SK-N-SH (cell line): ENCODE results near the gene IAH1. TPM values are rescaled to one million over a fixed set of nuclear protein-coding genes. Genes with fewer than 3 reads are reported as not detected.
A peak's percentile ranks its signal among the peaks of the same experiment; 100 is the strongest.

Experiments
- CTCF ChIA-PET: fragments of 300-600, 350-600 bp; formaldehyde crosslinking; extraction: SDS; loops from one replicate; lab custom pipeline; 2021; lab: Yijun Ruan, JAX
- POLR2A ChIA-PET: fragments of 350-600 bp; sonication (Branson Sonifier 250); formaldehyde crosslinking; extraction: SDS; loops from one replicate; lab custom pipeline; 2020; ENCODE audit warnings: antibody characterized with exemption, inconsistent platforms; lab: Yijun Ruan, JAX
- DNase-seq: peaks from one replicate; pipeline ENCODE4 v3.0.0; 2012
- H2AFZ ChIP-seq: fragments of 200-600 bp; sonication (generic); 2 replicates; pipeline ENCODE4 v1.8.1; 2016; ENCODE audit warnings: antibody characterized with exemption, mild to moderate bottlenecking, low read depth
- H3F3A ChIP-seq: fragments of 200-600 bp; sonication (generic); replicated peaks from 2 replicates; pipeline ENCODE3; 2016; ENCODE audit warnings: antibody characterized with exemption, mild to moderate bottlenecking; ENCODE audit not compliant: insufficient read depth
- H3K27ac ChIP-seq, 2 experiments: fragments of 200-500 bp in 1 of 2; fragments of 200-600 bp in 1 of 2; sonication (Bioruptor generic) in 1 of 2; sonication (generic), shearing (Covaris generic) in 1 of 2; 2 replicates each; pipeline versions ENCODE4 v1.5.1 to v1.6.1; 2014 to 2016; ENCODE audit warnings: low read depth in 2 of 2, inconsistent platforms in 1 of 2, low read length in 1 of 2, mild to moderate bottlenecking in 1 of 2, mixed read lengths in 1 of 2
- H3K27me3 ChIP-seq: fragments of 200-600 bp; sonication (generic), shearing (Covaris generic); 2 replicates; pipeline ENCODE4 v1.6.1; 2016; ENCODE audit warnings: mixed run types; ENCODE audit not compliant: insufficient read depth
- H3K36me3 ChIP-seq, 2 experiments: fragments of 200-500 bp in 1 of 2; fragments of 200-600 bp in 1 of 2; sonication (Bioruptor generic) in 1 of 2; sonication (generic) in 1 of 2; replicated peaks in 1 of 2; 2 replicates each; pipeline versions ENCODE3 to v1.5.1; 2014 to 2016; ENCODE audit warnings: low read length in 1 of 2, mild to moderate bottlenecking in 1 of 2; ENCODE audit not compliant: insufficient read depth in 2 of 2, control insufficient read depth in 1 of 2
- H3K4me1 ChIP-seq, 2 experiments: fragments of 200-500 bp in 1 of 2; fragments of 200-600 bp in 1 of 2; sonication (Bioruptor generic) in 1 of 2; sonication (generic), shearing (Covaris generic) in 1 of 2; 2 replicates each; pipeline versions ENCODE4 v1.5.1 to v1.6.1; 2014 to 2016; ENCODE audit warnings: low read depth in 1 of 2, low read length in 1 of 2, mixed run types in 1 of 2; ENCODE audit not compliant: insufficient read depth in 2 of 2, control insufficient read depth in 1 of 2
- H3K4me2 ChIP-seq: fragments of 200-600 bp; sonication (generic), shearing (Covaris generic); 2 replicates; pipeline ENCODE4 v1.6.1; 2017; ENCODE audit warnings: mixed run types
- H3K4me3 ChIP-seq, 2 experiments: fragments of 200-500 bp in 1 of 2; fragments of 200-600 bp in 1 of 2; sonication (Bioruptor generic) in 1 of 2; sonication (generic), shearing (Covaris generic) in 1 of 2; 2 replicates each; pipeline versions ENCODE4 v1.5.1 to v1.8.1; 2014 to 2016; ENCODE audit warnings: low read depth in 2 of 2, inconsistent platforms in 1 of 2, low read length in 1 of 2, mild to moderate bottlenecking in 1 of 2, mixed read lengths in 1 of 2, moderate library complexity in 1 of 2
- H3K79me2 ChIP-seq: fragments of 200-600 bp; sonication (generic); 2 replicates; pipeline ENCODE4 v1.8.1; 2017; ENCODE audit warnings: mild to moderate bottlenecking; ENCODE audit not compliant: insufficient read depth
- H3K9ac ChIP-seq: fragments of 200-600 bp; sonication (generic); 2 replicates; pipeline ENCODE4 v1.6.1; 2017; ENCODE audit warnings: mixed run types
- H3K9me2 ChIP-seq: fragments of 200-600 bp; sonication (generic); 2 replicates; pipeline ENCODE4 v1.6.1; 2017; ENCODE audit warnings: mixed run types
- H3K9me3 ChIP-seq: fragments of 200-600 bp; sonication (generic); 2 replicates; pipeline ENCODE4 v1.6.1; 2017; ENCODE audit warnings: mixed run types, mild to moderate bottlenecking, moderate library complexity
- H4K20me1 ChIP-seq: fragments of 200-600 bp; sonication (generic); 2 replicates; pipeline ENCODE4 v1.6.1; 2017; ENCODE audit warnings: mild to moderate bottlenecking, mixed run types; ENCODE audit not compliant: insufficient read depth
- FOSL2 ChIP-seq: IDR thresholded peaks from 2 replicates; pipeline ENCODE4 v1.4.0; 2012; ENCODE audit warnings: low read depth, mild to moderate bottlenecking, moderate library complexity, borderline replicate concordance
- FOXM1 ChIP-seq: IDR thresholded peaks from 2 replicates; pipeline ENCODE4 v1.4.0; 2012; ENCODE audit warnings: low read depth, mild to moderate bottlenecking
- MEF2A ChIP-seq: IDR thresholded peaks from 2 replicates; pipeline ENCODE4 v1.4.0; 2012; ENCODE audit warnings: low read depth, borderline replicate concordance
- NRF1 ChIP-seq: IDR thresholded peaks from 2 replicates; pipeline ENCODE4 v1.6.1; 2012; ENCODE audit warnings: low read depth, mild to moderate bottlenecking, low read length
- RAD21 ChIP-seq: IDR thresholded peaks from 2 replicates; pipeline ENCODE4 v1.6.1; 2012; ENCODE audit warnings: mild to moderate bottlenecking, low read length
- RCOR1 ChIP-seq: fragments of 150-350 bp; IDR thresholded peaks from 2 replicates; pipeline ENCODE4 v1.6.1; 2017; ENCODE audit warnings: antibody characterized with exemption, low read length
- WGBS: methylation state at CpG from one replicate; pipeline ENCODE4 v1.1.6; 2017; ENCODE audit warnings: low lambda C conversion rate; 5-methylcytosine and 5-hydroxymethylcytosine counted together
- polyA plus RNA-seq, 3 experiments: library from polyadenylated mRNA; depleted of rRNA; stranded (reverse); fragments of >200 nt; gene quantifications; 2 replicates each; pipeline ENCODE4 v1.2.3, GENCODE V29; 2012
- TF ChIP-seq, protein P1 (sequence below): fragments of 150-350 bp; IDR thresholded peaks from 2 replicates; pipeline ENCODE4 v1.6.1; 2016; ENCODE audit warnings: mild to moderate bottlenecking, low read depth, low read length
- TF ChIP-seq, protein P2 (sequence below): fragments of 150-350 bp; IDR thresholded peaks from 2 replicates; pipeline ENCODE4 v1.6.1; 2017; ENCODE audit warnings: antibody characterized with exemption, low read length, low read depth, borderline replicate concordance
- TF ChIP-seq, protein P3 (sequence below): IDR thresholded peaks from 2 replicates; pipeline ENCODE4 v1.4.0; 2012; ENCODE audit warnings: low read depth, borderline replicate concordance

The IAH1 gene
- polyA plus RNA-seq, 1 of the 3 experiments (the other 2 are of a cell fraction) = 115 TPM

DNA sequence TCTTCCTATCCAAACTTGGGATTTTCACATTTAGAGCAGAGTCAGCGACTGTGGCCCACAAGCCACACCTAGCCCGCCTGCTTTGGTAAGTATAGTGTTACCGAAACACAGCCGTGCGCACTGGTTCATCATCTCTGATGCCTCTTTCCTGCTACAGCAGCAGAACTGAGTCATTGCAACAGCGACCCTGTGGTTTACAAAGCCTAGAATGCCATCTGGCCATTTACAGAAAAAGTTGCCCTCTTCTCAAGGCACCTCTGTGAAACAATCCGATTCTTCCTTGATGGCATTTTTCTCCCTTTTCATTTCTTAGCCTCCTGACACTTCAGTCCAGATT lies 10.7 kb upstream of the IAH1 start:
- H3K4me3 ChIP-seq = no peak overlapping the region
- peaks cover 2% of the 10 kb centered on the region for H3F3A ChIP-seq
- WGBS = 81% methylated on average over 7 of the region's 7 CpGs
- ChIA-PET CTCF (interaction anchor here (1.2 kb wide), 1 partner anchor 10 kb away, joined by 4 read pairs; no protein-coding TSS in a partner anchor), POLR2A (no interaction called here)
- H3K79me2 ChIP-seq = no peaks in the 10 kb centered on the region
- no peak overlapping the region for H3K9ac ChIP-seq
- H3K4me2 ChIP-seq = no peak overlapping the region
- peaks cover 49 to 50% of the 10 kb centered on the region in 2 experiments for H3K36me3 ChIP-seq
- no peaks in the 10 kb centered on the region for H3K27me3 ChIP-seq
- H3K4me1 ChIP-seq = no peaks in the 10 kb centered on the region; a peak in 1 of 4 replicates
- TF ChIP-seq FOSL2 = peak; percentile 10; the same call in 1 of the 2 replicates
- no peak for TF ChIP-seq MEF2A
- no peak overlapping the region; a peak in 1 of 4 replicates for H3K27ac ChIP-seq
- no peak overlapping the region for H2AFZ ChIP-seq
- no peaks in the 10 kb centered on the region for H3K9me2 ChIP-seq
- no peak for DNase-seq
- H3K9me3 ChIP-seq = no peaks in the 10 kb centered on the region
- H4K20me1 ChIP-seq = no peaks in the 10 kb centered on the region

DNA sequence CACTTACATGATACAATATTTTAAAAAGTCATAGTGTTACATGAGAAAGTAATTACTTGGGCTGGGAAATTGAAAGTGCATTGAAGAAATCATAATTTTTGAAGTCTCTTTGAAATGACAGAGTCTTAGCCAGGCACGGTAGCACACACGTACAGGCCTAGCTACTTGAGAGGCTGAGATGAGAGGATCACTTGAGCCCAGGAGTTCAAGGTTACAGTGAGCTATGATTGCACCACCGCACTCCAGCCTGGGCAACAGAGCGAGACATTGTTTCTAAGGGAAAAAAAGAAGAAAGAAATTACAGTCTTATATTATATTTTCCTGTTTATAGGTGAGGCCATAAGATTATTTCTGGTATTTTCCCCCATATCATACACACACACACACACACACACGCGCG lies 9.2 kb upstream of the IAH1 start:
- POLR2A ChIA-PET = interaction anchor here (0.7 to 1.0 kb wide), 2 partner anchors 9 to 19 kb away, joined by 3 read pairs; partner anchors contain the start of gene IAH1
- Histone ChIP-seq H3K4me2 (no peak overlapping the region), H4K20me1 (no peaks in the 10 kb centered on the region), H3K9me3 (no peaks in the 10 kb centered on the region), H3K27me3 (no peaks in the 10 kb centered on the region), H2AFZ (no peak overlapping the region), H3K36me3 (peaks cover 47 to 55% of the 10 kb centered on the region in 2 experiments), H3K9me2 (no peaks in the 10 kb centered on the region), H3K4me1 (no peaks in the 10 kb centered on the region; a peak in 1 of 4 replicates), H3K27ac (no peak overlapping the region), H3K79me2 (no peaks in the 10 kb centered on the region), H3K4me3 (no peak overlapping the region), H3F3A (peaks cover 3% of the 10 kb centered on the region), H3K9ac (no peak overlapping the region)
- 90% methylated on average over 7 of the region's 7 CpGs for WGBS
- CTCF ChIA-PET = no interaction called here
- TF ChIP-seq, protein P1, sequence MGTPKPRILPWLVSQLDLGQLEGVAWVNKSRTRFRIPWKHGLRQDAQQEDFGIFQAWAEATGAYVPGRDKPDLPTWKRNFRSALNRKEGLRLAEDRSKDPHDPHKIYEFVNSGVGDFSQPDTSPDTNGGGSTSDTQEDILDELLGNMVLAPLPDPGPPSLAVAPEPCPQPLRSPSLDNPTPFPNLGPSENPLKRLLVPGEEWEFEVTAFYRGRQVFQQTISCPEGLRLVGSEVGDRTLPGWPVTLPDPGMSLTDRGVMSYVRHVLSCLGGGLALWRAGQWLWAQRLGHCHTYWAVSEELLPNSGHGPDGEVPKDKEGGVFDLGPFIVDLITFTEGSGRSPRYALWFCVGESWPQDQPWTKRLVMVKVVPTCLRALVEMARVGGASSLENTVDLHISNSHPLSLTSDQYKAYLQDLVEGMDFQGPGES = no peak
- TF ChIP-seq NRF1 = no peak
- no peak for TF ChIP-seq FOXM1
- TF ChIP-seq, protein P2, sequence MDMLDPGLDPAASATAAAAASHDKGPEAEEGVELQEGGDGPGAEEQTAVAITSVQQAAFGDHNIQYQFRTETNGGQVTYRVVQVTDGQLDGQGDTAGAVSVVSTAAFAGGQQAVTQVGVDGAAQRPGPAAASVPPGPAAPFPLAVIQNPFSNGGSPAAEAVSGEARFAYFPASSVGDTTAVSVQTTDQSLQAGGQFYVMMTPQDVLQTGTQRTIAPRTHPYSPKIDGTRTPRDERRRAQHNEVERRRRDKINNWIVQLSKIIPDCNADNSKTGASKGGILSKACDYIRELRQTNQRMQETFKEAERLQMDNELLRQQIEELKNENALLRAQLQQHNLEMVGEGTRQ = no peak
- TF ChIP-seq RAD21 = no peak
- TF ChIP-seq, protein P3, sequence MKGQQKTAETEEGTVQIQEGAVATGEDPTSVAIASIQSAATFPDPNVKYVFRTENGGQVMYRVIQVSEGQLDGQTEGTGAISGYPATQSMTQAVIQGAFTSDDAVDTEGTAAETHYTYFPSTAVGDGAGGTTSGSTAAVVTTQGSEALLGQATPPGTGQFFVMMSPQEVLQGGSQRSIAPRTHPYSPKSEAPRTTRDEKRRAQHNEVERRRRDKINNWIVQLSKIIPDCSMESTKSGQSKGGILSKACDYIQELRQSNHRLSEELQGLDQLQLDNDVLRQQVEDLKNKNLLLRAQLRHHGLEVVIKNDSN = no peak
- TF ChIP-seq RCOR1 = no peak
- no peak for DNase-seq
